IMR-90 (cell line): ENCODE results near the gene EIF3L. TPM values are rescaled to one million over a fixed set of nuclear protein-coding genes. Genes with fewer than 3 reads are reported as not detected.

ENCODE experiments used
- NFE2L2 ChIP-seq: fragments of 150-350 bp; IDR thresholded peaks from 2 replicates; pipeline ENCODE4 v1.6.1; 2016; ENCODE audit warnings: low read depth, mild to moderate bottlenecking, low read length
- RCOR1 ChIP-seq: IDR thresholded peaks from 2 replicates; pipeline ENCODE4 v1.6.1; 2012; ENCODE audit warnings: mild to moderate bottlenecking, low read length, improper control_type of control experiment; ENCODE audit not compliant: insufficient replicate concordance
- polyA plus RNA-seq, 3 experiments: library from polyadenylated mRNA; depleted of rRNA; stranded (reverse); fragments of >200 nt; gene quantifications; 2 replicates each; pipeline ENCODE4 v1.2.3, GENCODE V29; 2012; ENCODE audit warnings: low replicate concordance in 1 of 3
- total RNA-seq: library from RNA; depleted of rRNA; stranded (reverse); fragments of >200 nt; gene quantifications from 2 replicates; pipeline ENCODE4 v1.2.3, GENCODE V29; 2012
- TF ChIP-seq, protein P1 (sequence below): fragments of 150-350 bp; IDR thresholded peaks from 2 replicates; pipeline ENCODE4 v1.6.1; 2017; ENCODE audit warnings: mild to moderate bottlenecking, antibody characterized with exemption, low read length, low read depth

The EIF3L gene
- total and polyA plus RNA-seq, 2 of the 4 experiments (the other 2 are of a cell fraction): 391 to 593 TPM

DNA sequence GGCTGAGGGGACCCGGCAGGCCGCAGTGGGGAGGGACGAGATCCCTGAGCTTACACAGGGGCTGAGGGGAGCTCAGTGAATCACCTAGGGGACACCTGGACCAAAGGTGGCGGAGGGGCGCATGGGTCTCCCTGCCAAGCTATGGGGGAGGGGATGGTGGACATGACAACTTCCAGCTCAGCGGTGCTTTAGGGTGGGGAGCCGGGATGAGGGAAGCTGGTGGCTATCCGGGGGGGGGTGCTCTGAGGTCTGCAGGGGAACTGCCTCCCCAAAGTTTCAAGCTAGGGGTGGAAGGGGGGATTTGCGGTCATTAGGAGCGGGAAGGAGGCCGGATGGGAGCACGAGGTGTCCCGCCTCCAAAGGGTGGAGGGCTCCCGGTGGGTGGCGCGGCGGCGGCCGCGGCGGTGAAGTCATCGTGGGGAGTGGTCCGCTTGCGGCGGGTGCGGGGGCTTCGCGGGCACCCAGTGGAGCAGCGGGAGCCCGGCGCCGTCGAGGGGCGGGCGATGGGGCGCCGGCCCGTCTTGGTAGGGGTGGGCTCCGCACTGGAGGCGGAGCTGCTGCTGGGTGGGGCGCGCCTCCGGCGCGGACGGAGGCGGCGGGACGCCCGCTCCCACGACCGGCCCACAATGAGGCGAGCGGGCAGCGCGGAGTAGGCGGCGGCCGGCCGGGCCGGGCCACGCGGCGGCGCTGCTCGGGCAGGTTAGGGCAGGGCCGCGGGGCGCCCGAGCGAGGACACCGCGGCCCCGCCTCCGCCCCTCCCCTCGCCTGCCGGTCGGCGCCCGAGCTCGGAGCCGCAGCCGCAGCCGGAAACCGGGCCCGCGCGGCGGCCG is 56.5 kb downstream of the EIF3L start, which contains the start of gene MICALL1 (continued):
- TF ChIP-seq, protein P1, sequence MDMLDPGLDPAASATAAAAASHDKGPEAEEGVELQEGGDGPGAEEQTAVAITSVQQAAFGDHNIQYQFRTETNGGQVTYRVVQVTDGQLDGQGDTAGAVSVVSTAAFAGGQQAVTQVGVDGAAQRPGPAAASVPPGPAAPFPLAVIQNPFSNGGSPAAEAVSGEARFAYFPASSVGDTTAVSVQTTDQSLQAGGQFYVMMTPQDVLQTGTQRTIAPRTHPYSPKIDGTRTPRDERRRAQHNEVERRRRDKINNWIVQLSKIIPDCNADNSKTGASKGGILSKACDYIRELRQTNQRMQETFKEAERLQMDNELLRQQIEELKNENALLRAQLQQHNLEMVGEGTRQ: no peak
- TF ChIP-seq NFE2L2: no peak
- no peak for TF ChIP-seq RCOR1
